GM12878 (cell line): ENCODE results near the gene NT5C3A. TPM values are rescaled to one million over a fixed set of nuclear protein-coding genes. Genes with fewer than 3 reads are reported as not detected.

ENCODE experiments used
- BHLHE40 ChIP-seq, 2 experiments: fragments of 450-650 bp in 1 of 2; IDR thresholded peaks; 2 replicates each; pipeline ENCODE4 v1.6.1; 2011 to 2017; ENCODE audit warnings: low read depth in 2 of 2, borderline replicate concordance in 1 of 2, improper control_type of control experiment in 1 of 2, low read length in 1 of 2, mild to moderate bottlenecking in 1 of 2
- BMI1 ChIP-seq: fragments of 450-650 bp; IDR thresholded peaks from 2 replicates; pipeline ENCODE4 v1.6.1; 2016; ENCODE audit warnings: mild to moderate bottlenecking, moderate library complexity, borderline replicate concordance
- BRCA1 ChIP-seq: IDR thresholded peaks from 2 replicates; pipeline ENCODE4 v1.6.1; 2011; ENCODE audit warnings: low read depth, low read length, improper control_type of control experiment
- CHD2 ChIP-seq: IDR thresholded peaks from 2 replicates; pipeline ENCODE4 v1.6.1; 2011; ENCODE audit warnings: low read depth, low read length, improper control_type of control experiment, borderline replicate concordance
- E2F4 ChIP-seq: IDR thresholded peaks from 2 replicates; pipeline ENCODE4 v1.6.1; 2012; ENCODE audit warnings: low read depth, low read length, improper control_type of control experiment
- GABPA ChIP-seq: IDR thresholded peaks from 2 replicates; pipeline ENCODE4 v1.6.1; 2014; ENCODE audit warnings: antibody characterized with exemption, low read depth, mild to moderate bottlenecking, inconsistent platforms
- IKZF2 ChIP-seq, 2 experiments: fragments of 450-650 bp; IDR thresholded peaks; 2 replicates each; pipeline ENCODE4 v1.6.1; 2017; ENCODE audit warnings: mild to moderate bottlenecking in 2 of 2, moderate library complexity in 2 of 2
- KLF5 ChIP-seq: fragments of 450-650 bp; IDR thresholded peaks from 2 replicates; pipeline ENCODE4 v1.6.1; 2014; ENCODE audit warnings: mild to moderate bottlenecking; ENCODE audit not compliant: partially characterized antibody
- LARP7 ChIP-seq: fragments of 450-650 bp; IDR thresholded peaks from 2 replicates; pipeline ENCODE4 v1.6.1; 2017; ENCODE audit warnings: mild to moderate bottlenecking
- NFYB ChIP-seq: IDR thresholded peaks from 2 replicates; pipeline ENCODE4 v1.6.1; 2011; ENCODE audit warnings: low read depth, mild to moderate bottlenecking, low read length, improper control_type of control experiment, moderate library complexity; ENCODE audit not compliant: insufficient read depth
- PAX5 ChIP-seq: IDR thresholded peaks from 2 replicates; pipeline ENCODE4 v1.6.1; 2011; ENCODE audit warnings: low read depth, low read length, borderline replicate concordance
- POLR2AphosphoS2 ChIP-seq: IDR thresholded peaks from 2 replicates; pipeline ENCODE4 v1.6.1; 2011; ENCODE audit warnings: low read depth, mild to moderate bottlenecking, low read length, improper control_type of control experiment, moderate library complexity
- POLR2AphosphoS5 ChIP-seq: IDR thresholded peaks from 2 replicates; pipeline ENCODE4 v1.6.1; 2011; ENCODE audit warnings: mild to moderate bottlenecking, low read length, inconsistent platforms
- PRDM15 ChIP-seq: fragments of 450-650 bp; formaldehyde crosslinking; IDR thresholded peaks from 2 replicates; pipeline ENCODE4 v1.4.0; 2020; ENCODE audit warnings: mild to moderate bottlenecking, moderate library complexity
- RAD21 ChIP-seq: IDR thresholded peaks from 2 replicates; pipeline ENCODE4 v1.6.1; 2011; ENCODE audit warnings: mild to moderate bottlenecking, low read depth, low read length, moderate library complexity; ENCODE audit not compliant: insufficient read depth
- RELA ChIP-seq: fragments of 450-650 bp; IDR thresholded peaks from 2 replicates; pipeline ENCODE4 v1.8.0; 2014; ENCODE audit warnings: borderline replicate concordance; ENCODE audit not compliant: partially characterized antibody
- SKIL ChIP-seq: fragments of 450-650 bp; IDR thresholded peaks from 2 replicates; pipeline ENCODE4 v1.6.1; 2017; ENCODE audit warnings: mild to moderate bottlenecking, low read depth, inconsistent platforms; ENCODE audit not compliant: poor library complexity, severe bottlenecking
- SMARCA5 ChIP-seq: fragments of 450-650 bp; IDR thresholded peaks from 2 replicates; pipeline ENCODE4 v1.6.1; 2017; ENCODE audit warnings: mild to moderate bottlenecking
- SRF ChIP-seq, 2 experiments: IDR thresholded peaks; 2 replicates each; pipeline ENCODE4 v1.6.1; 2011; ENCODE audit warnings: low read depth in 2 of 2, low read length in 2 of 2, mild to moderate bottlenecking in 1 of 2, moderate library complexity in 1 of 2
- TCF3 ChIP-seq: IDR thresholded peaks from 2 replicates; pipeline ENCODE4 v1.6.1; 2012; ENCODE audit warnings: low read depth, mild to moderate bottlenecking, low read length, borderline replicate concordance; ENCODE audit not compliant: insufficient read depth
- WRNIP1 ChIP-seq: IDR thresholded peaks from 2 replicates; pipeline ENCODE4 v1.6.1; 2011; ENCODE audit warnings: low read depth, low read length, improper control_type of control experiment, borderline replicate concordance
- YY1 ChIP-seq: IDR thresholded peaks from 2 replicates; pipeline ENCODE4 v1.6.1; 2011; ENCODE audit warnings: low read depth, mild to moderate bottlenecking, low read length
- polyA plus RNA-seq, 11 experiments: library from polyadenylated mRNA; depleted of rRNA in 4 of 11; unstranded in 6 of 11; stranded (reverse) in 5 of 11; fragments of >200 nt; fragmentation: Nextera tagmentation in 4 of 11; fragmentation: Illumina TruSeq in 1 of 11; extraction: Ambion mirVana in 4 of 11; extraction: Trizol in 1 of 11; gene quantifications; 1 replicate in 1 of 11; 2 replicates in 10 of 11; pipeline versions ENCODE4 v1.2.1 to v1.2.3, GENCODE V29; 2011 to 2016; ENCODE audit warnings: inconsistent platforms in 2 of 11, missing spikeins in 2 of 11, low read depth in 1 of 11
- total RNA-seq, 4 experiments: library from RNA; depleted of rRNA in 3 of 4; stranded (reverse); fragments of >200 nt in 3 of 4; fragmentation: Illumina TruSeq in 1 of 4; extraction: Trizol in 1 of 4; gene quantifications; 2 replicates each; pipeline versions ENCODE4 v1.2.1 to v1.2.3, GENCODE V29; 2013 to 2021

NT5C3A gene
- total and polyA plus RNA-seq, 10 of the 15 experiments (the other 5 are each of a cell fraction or from before 2014, with no cell fraction given): 53.0 to 111 (median 71.4) TPM

GRCh38 chr7:33109005-33109757, 46.6 kb upstream of the NT5C3A start, which contains the start of gene RP9 (continued):
- TF ChIP-seq GABPA (peak; percentile 68; the same call in 1 of the 2 replicates), BHLHE40 (IDR thresholded peaks at IDR 0.05; ENCODE audit: borderline replicate concordance in 1 of 2, low read depth in 2 of 2, low read length in 1 of 2) (peak in 1 of 2 experiments; percentile 64; a peak in 2 of 4 replicates), LARP7 (peak; percentile 97), RELA (no peak), E2F4 (no peak), PAX5 (no peak), KLF5 (no peak), SKIL (no peak), PRDM15 (CRISPR knock-in tag) (no peak), SRF (IDR thresholded peaks at IDR 0.05; ENCODE audit: low read depth in 2 of 2, low read length in 2 of 2) (0 out of 4 replicates have a peak, but pooled peaks of 1 of the 2 experiments have one; percentile 12), WRNIP1 (no peak), POLR2AphosphoS2 (no peak), YY1 (peak; percentile 94), TCF3 (no peak), RAD21 (peak; percentile 34), POLR2AphosphoS5 (peak; percentile 68; the same call in 1 of the 2 replicates), BRCA1 (no peak), IKZF2 (IDR thresholded peaks at IDR 0.05) (no peak), CHD2 (0 out of 2 replicates have a peak, but pooled peaks have one; percentile 3), NFYB (no peak), SMARCA5 (peak; percentile 85; the same call in 1 of the 2 replicates), BMI1 (no peak)
